HG03103 (cell line): Measurements from ENCODE around the gene WDR1.
"Not testable (repeated sequence)": the region's sequence is repeated elsewhere in the genome, so short reads cannot be mapped to it uniquely, and the experiment has no call there.

Source experiments
- ATAC-seq: cut with Tn5 transposase; IDR thresholded peaks from one replicate; pipeline ENCODE4 v1.9.1; 2021; ENCODE audit warnings: low read depth; ENCODE audit not compliant: unreplicated experiment

The WDR1 gene

DNA sequence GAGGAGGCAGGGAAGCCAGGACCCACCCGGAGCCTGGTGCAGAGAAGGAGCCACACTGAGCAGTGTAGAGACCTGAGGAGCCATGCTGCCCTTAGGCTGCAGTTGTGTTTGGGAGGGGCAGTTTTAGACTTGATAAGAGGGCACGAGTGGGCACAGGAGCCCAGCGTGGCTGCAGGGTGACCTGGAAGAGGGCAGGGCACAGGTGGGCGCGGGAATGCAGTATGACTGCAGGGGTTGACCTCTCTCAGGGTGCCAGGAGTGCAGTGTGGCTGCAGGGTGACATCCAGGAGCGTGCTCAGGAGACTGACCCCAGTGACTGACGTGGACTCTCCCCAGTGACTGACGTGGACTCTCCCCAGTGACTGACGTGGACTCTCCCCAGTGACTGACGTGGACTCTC, 14.6 kb upstream of the WDR1 start:
- ATAC-seq: no peak

DNA sequence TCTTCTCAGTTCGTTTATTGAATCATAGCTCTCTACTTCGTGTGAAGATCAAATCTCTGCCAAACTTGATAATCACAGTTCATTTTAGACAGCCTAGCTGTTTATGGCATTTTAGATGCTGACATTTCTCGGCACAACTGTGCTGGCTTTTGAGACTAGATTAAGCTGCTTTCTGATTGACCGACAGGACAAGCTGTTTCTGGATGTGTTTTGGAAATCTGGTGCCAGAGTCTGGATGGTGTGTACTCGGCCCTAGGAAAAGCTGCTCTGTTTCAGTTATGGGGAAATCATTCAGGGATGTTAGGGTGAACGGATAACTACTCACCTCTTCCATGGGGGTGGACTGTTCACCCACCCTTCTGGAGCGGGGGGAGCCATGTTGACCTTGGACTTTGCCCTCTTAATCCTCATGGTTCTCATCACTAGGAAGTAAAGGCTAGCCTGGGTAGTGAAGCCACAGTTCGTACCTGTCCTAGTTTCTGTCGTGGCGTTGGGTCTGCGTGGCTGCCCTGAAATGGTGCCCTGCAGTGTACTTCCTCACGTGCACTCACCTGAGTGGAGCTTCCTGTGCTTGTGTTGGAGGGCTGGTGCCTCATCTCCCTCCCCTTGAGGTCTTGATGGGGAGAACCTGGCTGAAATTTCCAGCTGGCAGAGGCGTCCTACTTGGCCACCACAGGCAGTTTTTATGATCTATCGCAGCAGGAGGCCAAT, 13.7 kb upstream of the WDR1 start:
- ATAC-seq: no peak

- ATAC-seq: no peak
These were observed 12.9 kb upstream of the WDR1 start for GRCh38 chr4:10129196-10130177.

DNA sequence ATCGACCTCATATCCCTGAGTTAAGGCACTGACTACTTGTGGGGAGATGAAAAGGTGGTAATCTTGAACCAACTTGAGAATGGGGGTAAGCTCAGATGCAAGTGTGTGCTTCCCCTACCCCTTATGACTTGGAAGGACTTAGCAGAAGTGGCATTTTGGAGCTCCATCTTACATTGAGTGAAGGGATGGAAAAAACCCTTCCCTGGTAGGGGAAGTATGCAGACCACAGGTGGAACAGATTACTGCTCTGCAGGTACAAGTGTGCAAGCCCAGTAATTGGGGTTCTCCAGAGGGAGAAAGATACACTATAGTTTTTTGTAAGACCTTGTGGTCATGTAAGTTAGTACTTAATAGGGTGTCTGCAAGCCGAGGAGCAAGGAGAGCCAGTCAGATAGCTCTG, 12.2 kb upstream of the WDR1 start:
- ATAC-seq: no peak

DNA sequence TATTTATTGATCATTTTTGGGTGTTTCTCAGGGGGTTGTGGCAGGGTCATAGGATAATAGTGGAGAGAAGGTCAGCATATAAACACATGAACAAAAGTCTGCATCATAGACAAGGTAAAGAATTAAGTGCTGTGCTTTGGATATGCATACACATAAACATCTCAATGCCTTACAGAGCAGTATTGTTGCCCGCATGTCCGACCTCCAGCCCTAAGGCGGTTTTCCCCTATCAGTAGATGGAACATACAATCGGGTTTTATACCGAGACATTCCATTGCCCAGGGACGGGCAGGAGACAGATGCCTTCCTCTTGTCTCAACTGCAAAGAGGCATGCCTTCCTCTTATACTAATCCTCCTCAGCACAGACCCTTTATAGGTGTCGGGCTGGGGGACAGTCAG, 10.9 kb upstream of the WDR1 start:
- not testable (repeated sequence) for ATAC-seq

- ATAC-seq: no peak
These were observed 7.8 kb upstream of the WDR1 start for GRCh38 chr4:10124167-10124930.

- ATAC-seq: no peak
These were observed 6.9 kb upstream of the WDR1 start for GRCh38 chr4:10123227-10124101.

DNA sequence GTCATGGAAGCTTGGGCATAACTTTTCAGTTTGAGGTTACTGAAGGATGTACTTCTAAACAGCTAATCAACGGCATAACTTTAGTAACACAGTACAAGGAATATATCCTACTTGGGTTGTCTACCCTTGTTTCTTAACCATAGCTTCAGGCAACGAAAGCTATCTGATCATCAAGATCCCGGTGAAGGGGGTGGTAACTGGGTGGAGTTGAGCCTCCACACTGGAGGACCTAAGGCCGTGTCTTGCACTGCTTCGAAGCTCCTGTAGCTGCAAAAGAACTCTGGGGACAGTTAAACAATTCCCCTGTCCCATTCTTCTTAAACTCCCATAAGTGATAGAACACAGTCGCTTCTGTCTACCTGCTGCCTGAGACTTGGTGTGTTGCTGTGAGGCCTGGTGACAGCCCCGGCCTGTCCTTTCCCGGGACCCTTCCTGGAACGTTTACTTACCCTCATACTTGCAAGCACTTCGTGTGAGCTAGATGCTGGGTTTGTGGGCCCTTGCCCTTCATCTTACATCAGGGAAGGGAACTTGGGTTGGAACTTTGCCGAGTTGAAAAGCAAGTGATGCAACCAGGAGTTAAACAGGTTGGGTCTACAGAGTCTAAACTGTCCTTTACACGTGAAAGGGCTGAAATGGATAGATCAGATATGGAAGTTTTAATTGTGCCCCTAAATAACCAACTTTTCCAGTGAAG, 5.8 kb upstream of the WDR1 start:
- no peak for ATAC-seq

DNA sequence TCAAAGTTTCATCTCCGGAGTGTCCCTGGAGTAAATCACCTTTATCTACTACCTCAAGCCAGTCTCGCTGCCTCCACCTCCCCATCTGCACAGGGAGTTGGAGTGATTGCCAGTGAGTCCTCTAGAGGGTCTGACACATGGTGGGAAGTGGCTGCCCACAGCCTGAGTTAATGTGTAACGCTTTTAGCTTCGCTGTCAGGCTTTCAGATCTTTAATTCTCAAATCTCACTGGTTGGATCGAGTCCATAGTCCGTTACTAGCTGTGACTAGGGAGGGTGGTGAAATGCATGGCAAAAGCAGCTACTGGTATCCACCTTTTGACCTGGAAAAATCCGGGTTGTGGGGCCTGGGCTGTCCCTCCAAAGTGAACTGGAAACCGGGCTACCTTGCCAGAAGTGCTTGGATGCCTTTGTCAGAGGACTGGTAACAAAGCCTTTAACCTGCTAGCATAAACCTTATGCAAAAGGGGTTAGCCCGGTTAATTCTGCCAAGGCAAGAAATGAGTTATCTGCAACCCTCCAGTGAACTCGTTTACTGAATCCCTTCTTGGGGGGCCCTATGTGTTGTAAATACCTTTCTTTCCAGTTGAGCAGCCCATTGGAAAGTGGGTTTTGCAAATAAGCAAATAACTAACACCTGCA, 5.1 kb upstream of the WDR1 start:
- no peak for ATAC-seq

- no peak for ATAC-seq
These were observed 4.5 kb upstream of the WDR1 start for GRCh38 chr4:10120943-10121567.

GRCh38 chr4:10119773-10120172, 3.2 kb upstream of the WDR1 start:
- no peak for ATAC-seq

DNA sequence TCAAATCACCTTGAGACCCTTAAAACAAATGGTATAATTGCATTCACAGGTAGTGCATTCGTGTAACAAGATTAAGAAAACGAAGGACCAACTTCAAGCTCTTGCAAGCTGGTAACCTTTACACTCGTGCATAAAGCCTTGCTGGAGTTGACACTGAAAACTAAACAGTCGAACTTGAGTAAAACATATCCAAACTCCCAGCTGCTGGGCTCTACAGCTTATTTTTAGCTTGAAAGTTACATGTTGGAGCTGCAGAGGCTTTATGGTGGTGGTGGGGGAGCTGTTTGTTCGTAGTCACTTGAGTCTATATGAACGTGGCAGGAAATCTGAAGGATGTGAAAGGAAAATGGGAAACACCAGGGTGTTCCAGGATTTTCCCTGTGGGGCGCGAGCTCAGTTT, 2.7 kb upstream of the WDR1 start:
- ATAC-seq: no peak

- ATAC-seq: no peak
These were observed 1.7 kb upstream of the WDR1 start for GRCh38 chr4:10118048-10119004.

- ATAC-seq: no peak
These were observed 904 bp upstream of the WDR1 start for GRCh38 chr4:10117359-10118047.

DNA sequence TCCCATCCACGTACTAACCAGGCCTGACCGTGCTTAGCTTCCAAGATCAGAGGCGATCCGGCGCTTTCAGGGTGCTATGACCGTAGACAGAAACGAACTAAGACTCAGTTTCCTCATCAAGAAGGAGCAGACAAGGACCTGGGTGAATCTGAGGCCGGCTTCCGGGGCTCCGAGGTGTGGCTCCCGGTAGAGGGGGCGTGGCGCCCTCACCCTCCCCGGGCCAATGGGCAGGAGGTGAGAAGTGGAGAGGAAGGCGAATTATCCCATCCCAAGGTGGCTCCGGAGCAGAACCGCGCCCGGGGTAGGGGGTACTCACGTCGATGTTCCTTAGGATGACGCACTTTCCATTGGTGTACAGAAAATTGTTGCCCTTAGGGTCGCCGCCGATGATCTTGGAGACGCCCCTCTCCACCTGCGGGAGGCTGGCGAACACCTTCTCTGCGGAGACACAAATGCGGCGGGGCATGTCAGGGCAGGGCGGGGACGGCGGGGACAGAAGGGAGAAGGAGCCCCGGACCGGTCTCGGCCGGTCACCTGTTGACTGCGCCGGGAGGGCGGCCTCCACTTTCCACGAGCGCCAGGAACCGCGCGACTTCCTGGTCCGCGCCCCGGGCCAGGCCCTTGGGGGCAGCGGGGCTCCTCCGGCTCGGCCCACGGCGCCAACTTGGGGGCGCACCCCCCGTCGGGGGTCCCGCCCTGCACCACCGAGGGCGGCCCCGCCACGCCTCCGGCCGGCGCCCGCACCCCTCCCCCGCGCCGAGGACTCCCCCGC, 616 bp downstream of the WDR1 start:
- peak; percentile 27 for ATAC-seq

DNA sequence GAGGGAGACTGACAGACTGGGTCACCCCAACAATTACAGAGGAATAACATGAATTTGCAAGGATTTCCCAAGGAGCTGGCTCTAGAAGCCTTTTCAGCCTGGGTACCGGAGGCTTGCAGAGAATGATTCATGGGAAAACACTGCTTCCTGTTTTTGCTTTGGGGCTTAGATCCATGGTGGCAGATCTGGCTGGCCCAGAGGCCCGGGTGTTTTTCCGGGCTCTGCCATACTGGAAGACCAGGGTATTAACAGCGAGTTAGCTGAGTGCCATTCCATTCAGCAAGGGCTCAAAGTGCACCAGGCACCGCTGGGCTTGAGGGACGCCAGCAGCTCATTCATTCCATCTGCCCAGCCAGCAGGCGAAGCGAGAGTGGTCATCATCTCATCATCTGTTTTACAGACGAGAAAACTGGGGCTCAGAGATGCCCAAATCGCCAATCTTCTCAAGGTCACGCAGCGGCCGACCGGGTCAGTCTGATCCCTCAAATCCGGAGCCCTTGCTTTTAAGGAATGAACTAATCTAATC, 1.3 kb downstream of the WDR1 start:
- ATAC-seq: no peak
